Measurements from ENCODE around the gene TECTA.
"Not testable (repeated sequence)": the region's sequence is repeated elsewhere in the genome, so short reads cannot be mapped to it uniquely, and the experiment has no call there.

DNA sequence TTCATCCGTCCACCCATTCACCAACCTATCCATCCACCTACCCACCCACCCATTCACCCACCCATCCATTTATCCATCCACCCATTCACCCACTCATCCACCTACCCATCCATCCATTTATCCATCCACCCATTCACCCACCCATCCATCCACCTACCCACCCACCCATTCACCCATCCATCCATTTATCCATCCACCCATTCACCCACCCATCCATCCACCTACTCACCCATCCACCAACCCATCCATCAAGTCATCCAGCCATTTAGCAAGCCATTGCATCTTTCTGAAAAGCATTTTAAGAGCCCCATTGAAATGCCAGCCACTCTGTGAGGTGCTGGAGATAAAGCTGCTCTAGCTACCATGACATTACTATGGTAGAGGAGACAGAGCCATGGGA, 14.0 kb downstream of the TECTA start:
- TF ChIP-seq, protein P1, sequence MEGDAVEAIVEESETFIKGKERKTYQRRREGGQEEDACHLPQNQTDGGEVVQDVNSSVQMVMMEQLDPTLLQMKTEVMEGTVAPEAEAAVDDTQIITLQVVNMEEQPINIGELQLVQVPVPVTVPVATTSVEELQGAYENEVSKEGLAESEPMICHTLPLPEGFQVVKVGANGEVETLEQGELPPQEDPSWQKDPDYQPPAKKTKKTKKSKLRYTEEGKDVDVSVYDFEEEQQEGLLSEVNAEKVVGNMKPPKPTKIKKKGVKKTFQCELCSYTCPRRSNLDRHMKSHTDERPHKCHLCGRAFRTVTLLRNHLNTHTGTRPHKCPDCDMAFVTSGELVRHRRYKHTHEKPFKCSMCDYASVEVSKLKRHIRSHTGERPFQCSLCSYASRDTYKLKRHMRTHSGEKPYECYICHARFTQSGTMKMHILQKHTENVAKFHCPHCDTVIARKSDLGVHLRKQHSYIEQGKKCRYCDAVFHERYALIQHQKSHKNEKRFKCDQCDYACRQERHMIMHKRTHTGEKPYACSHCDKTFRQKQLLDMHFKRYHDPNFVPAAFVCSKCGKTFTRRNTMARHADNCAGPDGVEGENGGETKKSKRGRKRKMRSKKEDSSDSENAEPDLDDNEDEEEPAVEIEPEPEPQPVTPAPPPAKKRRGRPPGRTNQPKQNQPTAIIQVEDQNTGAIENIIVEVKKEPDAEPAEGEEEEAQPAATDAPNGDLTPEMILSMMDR (IDR thresholded peaks at IDR 0.05) = not testable (repeated sequence)
- TF ChIP-seq POLR2A (IDR thresholded peaks at IDR 0.05) = not testable (repeated sequence)
